ENCODE measurements around the gene ZNF672. TPM values are rescaled to one million over a fixed set of nuclear protein-coding genes. Genes with fewer than 3 reads are reported as not detected.

ZNF672 gene
- total and polyA plus RNA-seq, 2 of the 13 experiments (the other 11 are each of a cell fraction or from before 2014, with no cell fraction given): 17.2 to 22.9 TPM

DNA sequence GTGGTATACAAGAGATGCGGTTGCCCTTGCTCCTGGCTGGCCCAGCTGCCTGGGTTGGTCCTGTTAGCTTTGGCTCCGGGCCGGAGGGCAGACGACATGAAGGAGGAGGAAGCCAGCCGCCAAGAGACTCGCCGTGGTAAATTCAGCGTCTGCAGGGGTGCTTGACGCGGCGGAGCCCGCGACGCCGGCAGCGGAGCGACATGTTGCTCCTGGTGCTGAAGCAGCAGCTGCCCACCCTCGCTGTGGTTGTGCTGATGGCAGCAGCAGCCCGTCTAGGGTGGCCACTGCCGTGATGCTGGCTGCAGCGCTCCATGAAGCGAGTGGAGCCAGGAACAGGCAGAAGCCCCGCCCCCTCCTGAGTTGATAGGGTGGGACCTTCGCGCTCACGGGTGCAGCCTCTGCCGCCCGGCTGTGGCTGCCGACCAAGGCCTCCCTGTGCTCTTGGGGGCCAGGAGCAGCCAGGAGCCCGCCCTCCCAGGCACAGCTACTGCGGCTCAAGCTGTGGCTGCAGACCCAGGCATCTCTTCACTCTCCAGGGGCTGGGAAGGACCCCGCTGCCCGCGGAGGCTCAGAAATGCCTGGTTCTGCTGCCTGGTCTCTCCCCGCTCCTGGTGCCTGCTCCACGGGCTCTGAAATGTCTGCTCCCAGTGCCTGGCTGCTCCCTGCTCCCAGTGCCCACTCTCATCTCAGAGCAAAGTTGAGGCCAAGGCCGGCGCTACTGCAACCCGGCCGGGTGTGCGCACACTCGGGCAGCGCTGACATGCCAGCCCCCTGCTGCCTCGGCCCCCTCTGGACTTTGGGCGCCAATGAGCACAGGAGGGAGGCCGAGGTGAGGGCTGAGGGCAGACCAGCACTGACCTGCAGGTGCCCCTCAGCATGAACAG, 25.2 kb downstream of the ZNF672 start (continued):
- TF ChIP-seq, protein P1, sequence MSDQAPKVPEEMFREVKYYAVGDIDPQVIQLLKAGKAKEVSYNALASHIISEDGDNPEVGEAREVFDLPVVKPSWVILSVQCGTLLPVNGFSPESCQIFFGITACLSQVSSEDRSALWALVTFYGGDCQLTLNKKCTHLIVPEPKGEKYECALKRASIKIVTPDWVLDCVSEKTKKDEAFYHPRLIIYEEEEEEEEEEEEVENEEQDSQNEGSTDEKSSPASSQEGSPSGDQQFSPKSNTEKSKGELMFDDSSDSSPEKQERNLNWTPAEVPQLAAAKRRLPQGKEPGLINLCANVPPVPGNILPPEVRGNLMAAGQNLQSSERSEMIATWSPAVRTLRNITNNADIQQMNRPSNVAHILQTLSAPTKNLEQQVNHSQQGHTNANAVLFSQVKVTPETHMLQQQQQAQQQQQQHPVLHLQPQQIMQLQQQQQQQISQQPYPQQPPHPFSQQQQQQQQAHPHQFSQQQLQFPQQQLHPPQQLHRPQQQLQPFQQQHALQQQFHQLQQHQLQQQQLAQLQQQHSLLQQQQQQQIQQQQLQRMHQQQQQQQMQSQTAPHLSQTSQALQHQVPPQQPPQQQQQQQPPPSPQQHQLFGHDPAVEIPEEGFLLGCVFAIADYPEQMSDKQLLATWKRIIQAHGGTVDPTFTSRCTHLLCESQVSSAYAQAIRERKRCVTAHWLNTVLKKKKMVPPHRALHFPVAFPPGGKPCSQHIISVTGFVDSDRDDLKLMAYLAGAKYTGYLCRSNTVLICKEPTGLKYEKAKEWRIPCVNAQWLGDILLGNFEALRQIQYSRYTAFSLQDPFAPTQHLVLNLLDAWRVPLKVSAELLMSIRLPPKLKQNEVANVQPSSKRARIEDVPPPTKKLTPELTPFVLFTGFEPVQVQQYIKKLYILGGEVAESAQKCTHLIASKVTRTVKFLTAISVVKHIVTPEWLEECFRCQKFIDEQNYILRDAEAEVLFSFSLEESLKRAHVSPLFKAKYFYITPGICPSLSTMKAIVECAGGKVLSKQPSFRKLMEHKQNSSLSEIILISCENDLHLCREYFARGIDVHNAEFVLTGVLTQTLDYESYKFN (CRISPR knock-in tag; conservative IDR thresholded peaks at IDR 0.05): peak; percentile 69
- TF ChIP-seq POLR2AphosphoS5 (IDR thresholded peaks at IDR 0.05; ENCODE audit: low read depth, low read length) (peak; percentile 59), AKAP8 (CRISPR knock-in tag; IDR thresholded peaks at IDR 0.05) (no peak), TAF1 (CRISPR knock-in tag; IDR thresholded peaks at IDR 0.05) (peak; percentile 83), ZNF563 (CRISPR knock-in tag; IDR thresholded peaks at IDR 0.05) (no peak; the same call in 1 of the 2 replicates), ZSCAN25 (CRISPR knock-in tag; IDR thresholded peaks at IDR 0.05) (0 out of 2 replicates have a peak, but pooled peaks have one; percentile 35), XRCC5 (optimal IDR thresholded peaks at IDR 0.05; ENCODE audit: low read length) (peak; percentile 33), TBX2 (CRISPR knock-in tag; IDR thresholded peaks at IDR 0.05; ENCODE audit: borderline replicate concordance) (peak; percentile 80; the same call in 1 of the 2 replicates), ZNF773 (CRISPR knock-in tag; IDR thresholded peaks at IDR 0.05; ENCODE audit: borderline replicate concordance) (no peak), KMT2B (CRISPR knock-in tag; IDR thresholded peaks at IDR 0.05) (peak; percentile 50; the same call in 1 of the 2 replicates), ZNF232 (CRISPR knock-in tag; IDR thresholded peaks at IDR 0.05; ENCODE audit: borderline replicate concordance) (0 out of 2 replicates have a peak, but pooled peaks have one; percentile 21), DMTF1 (CRISPR knock-in tag; IDR thresholded peaks at IDR 0.05) (no peak), NCOA1 (CRISPR knock-in tag; IDR thresholded peaks at IDR 0.05) (peak; percentile 95), NPAS2 (CRISPR knock-in tag; IDR thresholded peaks at IDR 0.05; ENCODE audit: borderline replicate concordance) (no peak), ZNF17 (CRISPR knock-in tag; IDR thresholded peaks at IDR 0.05) (no peak), SMAD3 (CRISPR knock-in tag; IDR thresholded peaks at IDR 0.05) (no peak; the same call in 1 of the 2 replicates), ZNF264 (CRISPR knock-in tag; IDR thresholded peaks at IDR 0.05) (0 out of 2 replicates have a peak, but pooled peaks have one; percentile 59), ZNF788 (CRISPR knock-in tag; IDR thresholded peaks at IDR 0.05; ENCODE audit: borderline replicate concordance) (peak; percentile 90), PBX3 (CRISPR knock-in tag; IDR thresholded peaks at IDR 0.05; ENCODE audit: borderline replicate concordance) (no peak), SMARCE1 (IDR thresholded peaks at IDR 0.05; ENCODE audit: borderline replicate concordance) (no peak), SAFB2 (CRISPR knock-in tag; IDR thresholded peaks at IDR 0.05; ENCODE audit: borderline replicate concordance, low read depth) (no peak)
- TF ChIP-seq, protein P2, sequence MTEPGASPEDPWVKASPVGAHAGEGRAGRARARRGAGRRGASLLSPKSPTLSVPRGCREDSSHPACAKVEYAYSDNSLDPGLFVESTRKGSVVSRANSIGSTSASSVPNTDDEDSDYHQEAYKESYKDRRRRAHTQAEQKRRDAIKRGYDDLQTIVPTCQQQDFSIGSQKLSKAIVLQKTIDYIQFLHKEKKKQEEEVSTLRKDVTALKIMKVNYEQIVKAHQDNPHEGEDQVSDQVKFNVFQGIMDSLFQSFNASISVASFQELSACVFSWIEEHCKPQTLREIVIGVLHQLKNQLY (CRISPR knock-in tag; IDR thresholded peaks at IDR 0.05): no peak

All from HepG2 (cell line).